BJ (cell line): Measurements from ENCODE around the gene ARHGAP31. TPM values are rescaled to one million over a fixed set of nuclear protein-coding genes. Genes with fewer than 3 reads are reported as not detected.
"Not testable (repeated sequence)": the region's sequence is repeated elsewhere in the genome, so short reads cannot be mapped to it uniquely, and the experiment has no call there.

ENCODE experiments used
- CTCF ChIA-PET: fragments of 350-600 bp; formaldehyde crosslinking; extraction: SDS; loops from one replicate; lab custom pipeline; 2021; ENCODE audit warnings: antibody characterized with exemption, inconsistent platforms; lab: Yijun Ruan, JAX
- POLR2A ChIA-PET: fragments of 300-600 bp; sonication (Branson Sonifier 250); formaldehyde crosslinking; extraction: SDS; loops from one replicate; lab custom pipeline; 2021; ENCODE audit warnings: antibody characterized with exemption; lab: Charles Lee
- DNase-seq: peaks from one replicate; pipeline ENCODE4 v3.0.0-alpha.2; 2011; ENCODE audit warnings: low read depth
- H3K27me3 ChIP-seq: 2 replicates; pipeline ENCODE4 v1.6.0; 2011; ENCODE audit warnings: low read length; ENCODE audit not compliant: control insufficient read depth, insufficient read depth
- H3K36me3 ChIP-seq: 2 replicates; pipeline ENCODE4 v1.5.1; 2011; ENCODE audit warnings: low read length; ENCODE audit not compliant: control insufficient read depth, insufficient read depth
- H3K4me3 ChIP-seq: 2 replicates; pipeline ENCODE4 v1.5.1; 2011; ENCODE audit warnings: low read depth, mild to moderate bottlenecking, control low read depth, low read length
- polyA plus RNA-seq: library from polyadenylated mRNA; depleted of rRNA; stranded (reverse); fragments of >200 nt; gene quantifications from 2 replicates; pipeline ENCODE4 v1.2.3, GENCODE V29; 2011
- TF ChIP-seq, protein P1 (sequence below): IDR thresholded peaks from 2 replicates; pipeline ENCODE4 v1.5.1; 2011; ENCODE audit warnings: low read depth, mild to moderate bottlenecking, control low read depth, inconsistent platforms, low read length, moderate library complexity; ENCODE audit not compliant: insufficient read depth

ARHGAP31 gene
- polyA plus RNA-seq, 1 experiment: 19.4 TPM

DNA sequence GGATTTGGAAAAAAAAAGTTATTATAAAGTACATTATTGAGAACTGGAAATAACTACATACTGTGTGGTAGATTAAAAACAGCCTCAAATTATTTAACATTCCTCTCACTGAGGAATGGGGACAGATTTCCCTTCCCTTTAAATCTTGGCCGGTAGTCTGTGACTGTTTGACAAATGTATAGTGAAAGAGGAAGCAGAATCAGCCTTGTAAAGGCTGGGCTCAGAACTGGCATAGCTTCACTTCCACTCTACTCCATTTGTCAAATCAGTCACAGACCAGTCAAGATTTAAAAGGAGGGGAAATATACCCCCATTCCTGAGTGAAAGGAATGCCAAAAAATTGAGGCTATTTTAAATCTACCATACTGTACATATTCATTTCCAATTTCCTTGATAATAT lies 35.3 kb upstream of the ARHGAP31 start:
- no peaks in the 10 kb centered on the region for H3K36me3 ChIP-seq
- POLR2A ChIA-PET: no interaction called here
- TF ChIP-seq, protein P1, sequence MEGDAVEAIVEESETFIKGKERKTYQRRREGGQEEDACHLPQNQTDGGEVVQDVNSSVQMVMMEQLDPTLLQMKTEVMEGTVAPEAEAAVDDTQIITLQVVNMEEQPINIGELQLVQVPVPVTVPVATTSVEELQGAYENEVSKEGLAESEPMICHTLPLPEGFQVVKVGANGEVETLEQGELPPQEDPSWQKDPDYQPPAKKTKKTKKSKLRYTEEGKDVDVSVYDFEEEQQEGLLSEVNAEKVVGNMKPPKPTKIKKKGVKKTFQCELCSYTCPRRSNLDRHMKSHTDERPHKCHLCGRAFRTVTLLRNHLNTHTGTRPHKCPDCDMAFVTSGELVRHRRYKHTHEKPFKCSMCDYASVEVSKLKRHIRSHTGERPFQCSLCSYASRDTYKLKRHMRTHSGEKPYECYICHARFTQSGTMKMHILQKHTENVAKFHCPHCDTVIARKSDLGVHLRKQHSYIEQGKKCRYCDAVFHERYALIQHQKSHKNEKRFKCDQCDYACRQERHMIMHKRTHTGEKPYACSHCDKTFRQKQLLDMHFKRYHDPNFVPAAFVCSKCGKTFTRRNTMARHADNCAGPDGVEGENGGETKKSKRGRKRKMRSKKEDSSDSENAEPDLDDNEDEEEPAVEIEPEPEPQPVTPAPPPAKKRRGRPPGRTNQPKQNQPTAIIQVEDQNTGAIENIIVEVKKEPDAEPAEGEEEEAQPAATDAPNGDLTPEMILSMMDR: no peak
- no peaks in the 10 kb centered on the region; the same call in 1 of the 2 replicates for H3K27me3 ChIP-seq
- no peak for DNase-seq
- CTCF ChIA-PET: interaction anchor here (1.4 to 2.3 kb wide), 2 partner anchors 18 to 374 kb away, joined by 4 to 8 read pairs; partner anchors contain the start of gene B4GALT4
- H3K4me3 ChIP-seq: no peak overlapping the region

GRCh38 chr3:119259821-119260220 lies 34.4 kb upstream of the ARHGAP31 start:
- ChIA-PET CTCF (interaction anchor here (0.6 to 2.3 kb wide), 2 partner anchors 110 to 375 kb away, joined by 4 to 8 read pairs; no protein-coding TSS in a partner anchor), POLR2A (no interaction called here)
- Histone ChIP-seq H3K4me3 (no peak overlapping the region), H3K36me3 (no peaks in the 10 kb centered on the region), H3K27me3 (no peaks in the 10 kb centered on the region; the same call in 1 of the 2 replicates)
- no peak for DNase-seq
- TF ChIP-seq, protein P1: no peak

DNA sequence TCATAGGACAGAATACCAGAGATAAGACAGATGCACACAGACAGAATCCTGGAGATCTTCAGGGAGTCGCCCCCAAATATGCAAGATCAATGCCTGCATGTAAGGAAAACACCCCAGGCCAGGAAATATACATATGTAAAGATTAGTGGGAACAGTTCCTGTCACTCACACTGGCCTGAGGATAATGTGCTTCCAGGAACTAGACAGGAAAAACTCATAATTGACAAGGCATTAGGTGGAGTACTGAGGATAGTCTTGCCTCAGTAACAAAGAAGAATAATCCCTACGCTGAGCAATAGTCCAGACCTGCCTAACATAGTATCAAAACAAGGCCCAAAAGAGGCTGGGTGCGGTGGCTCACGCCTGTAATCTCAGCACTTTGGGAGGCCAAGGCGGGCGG lies 33.1 kb upstream of the ARHGAP31 start:
- CTCF ChIA-PET: interaction anchor here (0.7 to 0.8 kb wide), 2 partner anchors 20 to 49 kb away, joined by 3 read pairs; no protein-coding TSS in a partner anchor
- POLR2A ChIA-PET: no interaction called here

GRCh38 chr3:119270212-119270611 lies 24.0 kb upstream of the ARHGAP31 start:
- H3K4me3 ChIP-seq, POLR2A ChIA-PET, H3K27me3 ChIP-seq, CTCF ChIA-PET, DNase-seq, H3K36me3 ChIP-seq: not testable (repeated sequence)

More for the DNA sequence above, 33.1 kb upstream of the ARHGAP31 start:
- TF ChIP-seq, protein P1: no peak
- no peak for DNase-seq
- Histone ChIP-seq H3K27me3 (no peaks in the 10 kb centered on the region; the same call in 1 of the 2 replicates), H3K4me3 (no peak overlapping the region), H3K36me3 (no peaks in the 10 kb centered on the region)

DNA sequence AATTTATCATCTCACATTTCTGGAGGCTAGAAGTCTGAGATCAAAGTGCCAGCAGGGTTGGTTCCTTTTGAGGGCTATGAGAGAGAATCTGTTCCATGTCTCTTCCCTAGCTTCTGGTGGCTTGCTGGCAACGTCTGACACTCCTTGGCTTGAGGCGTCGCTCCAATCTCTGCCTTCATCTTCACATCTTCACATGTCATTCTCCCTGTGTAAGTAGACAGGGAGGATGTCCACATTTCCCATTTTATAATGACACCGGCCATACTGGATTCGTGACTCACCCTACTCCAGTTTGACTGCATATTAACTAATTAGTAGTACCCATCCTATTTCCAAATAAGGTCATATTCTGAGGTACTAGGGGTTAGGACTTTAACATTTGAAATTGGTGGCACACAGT lies 17.5 kb upstream of the ARHGAP31 start:
- ChIA-PET CTCF (interaction anchor here (1.0 to 3.8 kb wide), 3 partner anchors 16 to 404 kb away, joined by 3 to 44 read pairs (median 5); no protein-coding TSS in a partner anchor), POLR2A (no interaction called here)
- TF ChIP-seq, protein P1: no peak
- no peak for DNase-seq
- H3K36me3 ChIP-seq: no peaks in the 10 kb centered on the region
- H3K27me3 ChIP-seq: no peaks in the 10 kb centered on the region
- H3K4me3 ChIP-seq: no peak overlapping the region
